IPS-15b (cell line): Measurements from ENCODE around the gene GRIN2A.

Experiments
- H3K27me3 ChIP-seq: one replicate; pipeline ENCODE4 v1.6.1; 2013; ENCODE audit warnings: low read length; ENCODE audit not compliant: control insufficient read depth, insufficient read depth
- H3K36me3 ChIP-seq: one replicate; pipeline ENCODE4 v1.6.1; 2013; ENCODE audit warnings: low read length; ENCODE audit not compliant: control insufficient read depth, insufficient read depth
- H3K4me1 ChIP-seq: one replicate; pipeline ENCODE4 v1.6.1; 2013; ENCODE audit warnings: mild to moderate bottlenecking, low read length; ENCODE audit not compliant: control insufficient read depth, insufficient read depth
- H3K4me3 ChIP-seq: one replicate; pipeline ENCODE4 v1.5.1; 2013; ENCODE audit warnings: low read depth, low read length
- H3K9ac ChIP-seq: one replicate; pipeline ENCODE4 v1.6.1; 2013; ENCODE audit warnings: low read depth, mild to moderate bottlenecking, low read length
- H3K9me3 ChIP-seq: one replicate; pipeline ENCODE4 v1.6.1; 2013; ENCODE audit warnings: mild to moderate bottlenecking, low read length; ENCODE audit not compliant: control insufficient read depth, insufficient read depth

GRIN2A gene

GRCh38 chr16:9763505-9763904 is 418.7 kb downstream of the GRIN2A start:
- H3K4me1 ChIP-seq: peaks cover 4% of the 10 kb centered on the region
- no peaks in the 10 kb centered on the region for H3K9me3 ChIP-seq
- no peaks in the 10 kb centered on the region for H3K27me3 ChIP-seq
- no peaks in the 10 kb centered on the region for H3K36me3 ChIP-seq
- no peak overlapping the region for H3K4me3 ChIP-seq
- H3K9ac ChIP-seq: no peak overlapping the region

GRCh38 chr16:9761870-9762269 is 420.4 kb downstream of the GRIN2A start:
- H3K36me3 ChIP-seq: no peaks in the 10 kb centered on the region
- H3K4me1 ChIP-seq: peaks cover 4% of the 10 kb centered on the region
- H3K4me3 ChIP-seq: no peak overlapping the region
- H3K27me3 ChIP-seq: no peaks in the 10 kb centered on the region
- H3K9me3 ChIP-seq: no peaks in the 10 kb centered on the region
- H3K9ac ChIP-seq: no peak overlapping the region

DNA sequence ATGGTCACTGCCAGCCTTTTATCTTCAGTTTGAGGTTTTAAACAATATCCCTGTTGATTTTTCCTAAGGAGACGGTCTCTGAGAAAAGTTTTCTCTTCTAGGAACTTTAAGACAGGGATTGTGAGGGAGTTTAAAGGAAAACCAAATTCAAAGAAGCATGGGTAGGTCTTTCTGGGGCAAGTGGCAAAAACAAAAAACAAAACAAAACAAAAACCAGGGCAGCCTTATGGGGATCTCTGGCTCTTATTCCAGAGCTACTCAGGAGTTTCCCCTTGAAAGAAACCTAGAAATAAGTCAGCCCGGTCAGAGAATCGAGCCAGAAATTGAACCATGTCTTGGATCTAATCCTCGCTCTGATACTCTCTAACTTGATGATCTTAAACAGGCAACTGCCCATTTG is 424.5 kb downstream of the GRIN2A start:
- Histone ChIP-seq H3K36me3 (no peaks in the 10 kb centered on the region), H3K4me3 (no peak overlapping the region), H3K4me1 (peaks cover 3% of the 10 kb centered on the region), H3K9ac (no peak overlapping the region), H3K9me3 (no peaks in the 10 kb centered on the region), H3K27me3 (no peaks in the 10 kb centered on the region)

GRCh38 chr16:9756434-9756833 is 425.8 kb downstream of the GRIN2A start:
- H3K9ac ChIP-seq: no peak overlapping the region
- no peak overlapping the region for H3K4me3 ChIP-seq
- H3K9me3 ChIP-seq: no peaks in the 10 kb centered on the region
- H3K4me1 ChIP-seq: peaks cover 3% of the 10 kb centered on the region
- no peaks in the 10 kb centered on the region for H3K36me3 ChIP-seq
- H3K27me3 ChIP-seq: no peaks in the 10 kb centered on the region

DNA sequence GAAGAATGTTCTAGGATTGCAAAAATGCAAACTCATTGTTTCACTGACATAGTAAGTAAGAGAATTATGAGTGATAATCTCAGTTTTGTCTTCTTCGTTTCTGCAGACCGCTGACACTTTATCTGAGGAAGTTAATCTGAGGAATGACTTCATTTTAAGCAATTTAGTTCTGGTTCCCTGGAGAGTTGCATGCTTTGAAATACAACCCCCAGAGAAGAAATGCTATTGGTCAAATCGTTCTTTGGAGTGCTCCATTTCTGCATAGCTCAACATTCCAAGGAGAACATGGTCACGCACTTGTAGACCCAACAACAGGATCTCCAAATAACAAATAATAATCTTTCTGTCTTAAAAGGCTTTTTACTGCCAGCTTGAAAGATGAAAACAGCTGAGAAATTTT is 427.1 kb downstream of the GRIN2A start:
- Histone ChIP-seq H3K9me3 (no peaks in the 10 kb centered on the region), H3K27me3 (no peaks in the 10 kb centered on the region), H3K4me1 (peaks cover 3% of the 10 kb centered on the region), H3K9ac (no peak overlapping the region), H3K36me3 (no peaks in the 10 kb centered on the region), H3K4me3 (no peak overlapping the region)

DNA sequence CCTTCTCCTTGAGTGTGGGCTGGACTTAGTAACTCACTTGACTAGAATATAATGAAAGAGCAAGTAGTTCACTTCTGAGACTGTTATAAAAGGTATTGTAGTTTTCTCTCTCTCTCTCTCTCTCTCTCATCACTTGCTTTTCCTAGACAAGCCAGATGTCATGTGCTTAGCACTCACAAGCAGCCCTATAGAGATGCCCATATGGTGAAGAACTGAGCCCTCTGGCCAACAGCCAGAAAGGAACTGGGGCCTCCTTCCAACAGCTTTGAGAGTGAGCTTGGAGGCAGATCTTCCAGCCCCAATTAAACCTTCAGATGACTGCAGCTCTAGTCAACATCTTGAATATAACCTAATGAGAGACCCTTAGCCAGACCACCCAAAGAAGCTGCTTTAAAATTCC is 440.5 kb downstream of the GRIN2A start:
- H3K36me3 ChIP-seq: no peaks in the 10 kb centered on the region
- no peaks in the 10 kb centered on the region for H3K4me1 ChIP-seq
- H3K9me3 ChIP-seq: no peaks in the 10 kb centered on the region
- H3K4me3 ChIP-seq: no peak overlapping the region
- no peaks in the 10 kb centered on the region for H3K27me3 ChIP-seq
- H3K9ac ChIP-seq: no peak overlapping the region

- no peak overlapping the region for H3K4me3 ChIP-seq
- H3K4me1 ChIP-seq: no peaks in the 10 kb centered on the region
- H3K9ac ChIP-seq: no peak overlapping the region
- no peaks in the 10 kb centered on the region for H3K36me3 ChIP-seq
- H3K9me3 ChIP-seq: no peaks in the 10 kb centered on the region
- H3K27me3 ChIP-seq: no peaks in the 10 kb centered on the region
Measured at GRCh38 chr16:9739301-9739700, 442.9 kb downstream of the GRIN2A start.

GRCh38 chr16:9738690-9739089 is 443.5 kb downstream of the GRIN2A start:
- no peak overlapping the region for H3K9ac ChIP-seq
- H3K4me3 ChIP-seq: no peak overlapping the region
- H3K9me3 ChIP-seq: no peaks in the 10 kb centered on the region
- no peaks in the 10 kb centered on the region for H3K27me3 ChIP-seq
- no peaks in the 10 kb centered on the region for H3K4me1 ChIP-seq
- H3K36me3 ChIP-seq: no peaks in the 10 kb centered on the region

- Histone ChIP-seq H3K9ac (no peak overlapping the region), H3K4me3 (no peak overlapping the region), H3K27me3 (no peaks in the 10 kb centered on the region), H3K9me3 (no peaks in the 10 kb centered on the region), H3K4me1 (no peaks in the 10 kb centered on the region), H3K36me3 (no peaks in the 10 kb centered on the region)
Measured at GRCh38 chr16:9736547-9736946, 445.7 kb downstream of the GRIN2A start.

GRCh38 chr16:9723136-9723535 is 459.1 kb downstream of the GRIN2A start:
- Histone ChIP-seq H3K4me1 (no peaks in the 10 kb centered on the region), H3K9me3 (no peaks in the 10 kb centered on the region), H3K27me3 (no peaks in the 10 kb centered on the region), H3K9ac (no peak overlapping the region), H3K36me3 (no peaks in the 10 kb centered on the region), H3K4me3 (no peak overlapping the region)

- no peak overlapping the region for H3K4me3 ChIP-seq
Measured at GRCh38 chr16:9713907-9714306, 468.3 kb downstream of the GRIN2A start.

GRCh38 chr16:9713156-9713555 is 469.1 kb downstream of the GRIN2A start:
- Histone ChIP-seq H3K4me1 (no peaks in the 10 kb centered on the region), H3K4me3 (no peak overlapping the region), H3K9me3 (no peaks in the 10 kb centered on the region), H3K9ac (no peak overlapping the region), H3K36me3 (no peaks in the 10 kb centered on the region), H3K27me3 (no peaks in the 10 kb centered on the region)

More at GRCh38 chr16:9713907-9714306, 468.3 kb downstream of the GRIN2A start:
- Histone ChIP-seq H3K9me3 (no peaks in the 10 kb centered on the region), H3K36me3 (no peaks in the 10 kb centered on the region), H3K27me3 (no peaks in the 10 kb centered on the region), H3K9ac (no peak overlapping the region), H3K4me1 (no peaks in the 10 kb centered on the region)
